ENCODE data around the gene MIB2.
"Not testable (repeated sequence)": the region's sequence is repeated elsewhere in the genome, so short reads cannot be mapped to it uniquely, and the experiment has no call there.

DNA sequence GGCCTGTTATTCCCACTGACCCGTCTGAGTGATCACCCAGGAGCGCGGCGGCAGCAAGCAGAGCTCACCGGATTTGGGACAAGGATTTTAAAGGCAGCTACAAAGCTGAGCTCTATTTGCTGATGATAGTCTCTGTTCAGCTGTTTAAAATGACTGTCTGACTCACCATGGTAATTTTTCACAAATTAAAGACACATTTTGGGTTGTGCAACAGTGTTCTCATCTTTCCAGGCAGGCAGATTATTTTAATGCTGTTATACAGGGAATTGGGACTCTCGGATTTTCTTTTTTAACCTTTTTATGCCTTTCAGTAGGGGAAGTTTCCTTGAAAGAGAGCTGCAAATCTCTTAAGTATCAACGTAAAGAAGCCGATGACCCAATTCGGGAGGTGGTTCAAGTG lies 47.1 kb downstream of the MIB2 start:
- not testable (repeated sequence) for TF ChIP-seq POLR2AphosphoS5 (IDR thresholded peaks at IDR 0.05); EZH2 (IDR thresholded peaks at IDR 0.05; ENCODE audit: borderline replicate concordance, insufficient read depth, low read length, poor library complexity, severe bottlenecking); SMC3 (conservative IDR thresholded peaks at IDR 0.05; ENCODE audit: poor library complexity); TAF1 (IDR thresholded peaks at IDR 0.05; ENCODE audit: low read depth); RAD21 (conservative IDR thresholded peaks at IDR 0.05)
- TF ChIP-seq, protein P1, sequence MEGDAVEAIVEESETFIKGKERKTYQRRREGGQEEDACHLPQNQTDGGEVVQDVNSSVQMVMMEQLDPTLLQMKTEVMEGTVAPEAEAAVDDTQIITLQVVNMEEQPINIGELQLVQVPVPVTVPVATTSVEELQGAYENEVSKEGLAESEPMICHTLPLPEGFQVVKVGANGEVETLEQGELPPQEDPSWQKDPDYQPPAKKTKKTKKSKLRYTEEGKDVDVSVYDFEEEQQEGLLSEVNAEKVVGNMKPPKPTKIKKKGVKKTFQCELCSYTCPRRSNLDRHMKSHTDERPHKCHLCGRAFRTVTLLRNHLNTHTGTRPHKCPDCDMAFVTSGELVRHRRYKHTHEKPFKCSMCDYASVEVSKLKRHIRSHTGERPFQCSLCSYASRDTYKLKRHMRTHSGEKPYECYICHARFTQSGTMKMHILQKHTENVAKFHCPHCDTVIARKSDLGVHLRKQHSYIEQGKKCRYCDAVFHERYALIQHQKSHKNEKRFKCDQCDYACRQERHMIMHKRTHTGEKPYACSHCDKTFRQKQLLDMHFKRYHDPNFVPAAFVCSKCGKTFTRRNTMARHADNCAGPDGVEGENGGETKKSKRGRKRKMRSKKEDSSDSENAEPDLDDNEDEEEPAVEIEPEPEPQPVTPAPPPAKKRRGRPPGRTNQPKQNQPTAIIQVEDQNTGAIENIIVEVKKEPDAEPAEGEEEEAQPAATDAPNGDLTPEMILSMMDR (IDR thresholded peaks at IDR 0.05; ENCODE audit: poor library complexity, severe bottlenecking) = not testable (repeated sequence)
- TF ChIP-seq, protein P2, sequence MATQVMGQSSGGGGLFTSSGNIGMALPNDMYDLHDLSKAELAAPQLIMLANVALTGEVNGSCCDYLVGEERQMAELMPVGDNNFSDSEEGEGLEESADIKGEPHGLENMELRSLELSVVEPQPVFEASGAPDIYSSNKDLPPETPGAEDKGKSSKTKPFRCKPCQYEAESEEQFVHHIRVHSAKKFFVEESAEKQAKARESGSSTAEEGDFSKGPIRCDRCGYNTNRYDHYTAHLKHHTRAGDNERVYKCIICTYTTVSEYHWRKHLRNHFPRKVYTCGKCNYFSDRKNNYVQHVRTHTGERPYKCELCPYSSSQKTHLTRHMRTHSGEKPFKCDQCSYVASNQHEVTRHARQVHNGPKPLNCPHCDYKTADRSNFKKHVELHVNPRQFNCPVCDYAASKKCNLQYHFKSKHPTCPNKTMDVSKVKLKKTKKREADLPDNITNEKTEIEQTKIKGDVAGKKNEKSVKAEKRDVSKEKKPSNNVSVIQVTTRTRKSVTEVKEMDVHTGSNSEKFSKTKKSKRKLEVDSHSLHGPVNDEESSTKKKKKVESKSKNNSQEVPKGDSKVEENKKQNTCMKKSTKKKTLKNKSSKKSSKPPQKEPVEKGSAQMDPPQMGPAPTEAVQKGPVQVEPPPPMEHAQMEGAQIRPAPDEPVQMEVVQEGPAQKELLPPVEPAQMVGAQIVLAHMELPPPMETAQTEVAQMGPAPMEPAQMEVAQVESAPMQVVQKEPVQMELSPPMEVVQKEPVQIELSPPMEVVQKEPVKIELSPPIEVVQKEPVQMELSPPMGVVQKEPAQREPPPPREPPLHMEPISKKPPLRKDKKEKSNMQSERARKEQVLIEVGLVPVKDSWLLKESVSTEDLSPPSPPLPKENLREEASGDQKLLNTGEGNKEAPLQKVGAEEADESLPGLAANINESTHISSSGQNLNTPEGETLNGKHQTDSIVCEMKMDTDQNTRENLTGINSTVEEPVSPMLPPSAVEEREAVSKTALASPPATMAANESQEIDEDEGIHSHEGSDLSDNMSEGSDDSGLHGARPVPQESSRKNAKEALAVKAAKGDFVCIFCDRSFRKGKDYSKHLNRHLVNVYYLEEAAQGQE (IDR thresholded peaks at IDR 0.05; ENCODE audit: borderline replicate concordance) = not testable (repeated sequence)
